Activated T-helper 2 cell treated with anti-CD3 and anti-CD28 coated beads, Interferon-gamma antibody, Interleukin-2, Interleukin-4, amounts not matched to agents 10 μg/mL and 5 μg/mL and 100 μg/mL, durations not matched to agents 14 hours and 24 hours and 36 hours (primary cell): ENCODE measurements around the gene PTTG1IP2. TPM values are rescaled to one million over a fixed set of nuclear protein-coding genes. Genes with fewer than 3 reads are reported as not detected.
"Not testable (repeated sequence)": the region's sequence is repeated elsewhere in the genome, so short reads cannot be mapped to it uniquely, and the experiment has no call there.

Experiments used
- DNase-seq: peaks from one replicate; pipeline ENCODE4 v3.0.0; 2021; ENCODE audit warnings: low spot score
- H3K27ac Mint-ChIP-seq: one replicate; pipeline ENCODE4 v1.8.0; 2021; ENCODE audit warnings: mixed read lengths
- H3K27me3 Mint-ChIP-seq: one replicate; pipeline ENCODE4 v1.8.0; 2021; ENCODE audit warnings: low read depth, mixed read lengths
- H3K36me3 Mint-ChIP-seq: one replicate; pipeline ENCODE4 v1.8.0; 2021; ENCODE audit warnings: low read depth, mixed read lengths
- H3K4me1 Mint-ChIP-seq: one replicate; pipeline ENCODE4 v1.8.0; 2021; ENCODE audit warnings: low read depth, mixed read lengths
- H3K4me3 Mint-ChIP-seq: one replicate; pipeline ENCODE4 v1.8.0; 2021; ENCODE audit warnings: low read depth, mild to moderate bottlenecking, moderate library complexity, mixed read lengths
- H3K9me3 Mint-ChIP-seq: one replicate; pipeline ENCODE4 v1.8.0; 2021; ENCODE audit warnings: mixed read lengths
- intact Hi-C: fragments of 100-400 bp; cut with micrococcal nuclease; formaldehyde crosslinking; loops from one replicate; pipeline ENCODE4 v1.15.1; 2023
- total RNA-seq: library from RNA; stranded (reverse); gene quantifications from 2 replicates; pipeline ENCODE4 v1.2.3, GENCODE V29; 2022

Gene PTTG1IP2
- total RNA-seq, 1 donor from 2014 or later = not detected

- H3K4me3 Mint-ChIP-seq = no peak overlapping the region
- intact Hi-C loops = no loop called here
Observed at GRCh38 chr7:90458104-90458503, 11.3 kb upstream of the PTTG1IP2 start.

GRCh38 chr7:90459888-90460287 is 9.6 kb upstream of the PTTG1IP2 start:
- no peak for DNase-seq
- Mint-ChIP-seq H3K27ac (no peak overlapping the region), H3K27me3 (peaks cover 6% of the 10 kb centered on the region), H3K36me3 (no peaks in the 10 kb centered on the region), H3K4me3 (no peak overlapping the region), H3K9me3 (peaks cover 8% of the 10 kb centered on the region), H3K4me1 (peaks cover 7% of the 10 kb centered on the region)
- intact Hi-C loops = no loop called here

More at GRCh38 chr7:90458104-90458503, 11.3 kb upstream of the PTTG1IP2 start:
- peaks cover 6% of the 10 kb centered on the region for H3K27me3 Mint-ChIP-seq
- no peaks in the 10 kb centered on the region for H3K9me3 Mint-ChIP-seq
- no peak for DNase-seq
- H3K4me1 Mint-ChIP-seq = peaks cover 3% of the 10 kb centered on the region
- no peaks in the 10 kb centered on the region for H3K36me3 Mint-ChIP-seq
- H3K27ac Mint-ChIP-seq = no peak overlapping the region

- intact Hi-C loops = no loop called here
- H3K27ac Mint-ChIP-seq = no peak overlapping the region
- H3K4me1 Mint-ChIP-seq = peaks cover 4% of the 10 kb centered on the region
- peaks cover 3% of the 10 kb centered on the region for H3K27me3 Mint-ChIP-seq
- DNase-seq = no peak
- peaks cover 18% of the 10 kb centered on the region for H3K9me3 Mint-ChIP-seq
- H3K36me3 Mint-ChIP-seq = no peaks in the 10 kb centered on the region
- H3K4me3 Mint-ChIP-seq = no peak overlapping the region
Observed at GRCh38 chr7:90461219-90461618, 8.2 kb upstream of the PTTG1IP2 start.

GRCh38 chr7:90463151-90463628 is 6.2 kb upstream of the PTTG1IP2 start:
- DNase-seq = not testable (repeated sequence)

GRCh38 chr7:90465816-90466215 is 3.6 kb upstream of the PTTG1IP2 start:
- H3K27ac Mint-ChIP-seq = no peak overlapping the region
- H3K4me1 Mint-ChIP-seq = peaks cover 4% of the 10 kb centered on the region
- H3K9me3 Mint-ChIP-seq = peaks cover 18% of the 10 kb centered on the region
- H3K4me3 Mint-ChIP-seq = no peak overlapping the region
- DNase-seq = no peak
- intact Hi-C loops = no loop called here
- no peaks in the 10 kb centered on the region for H3K36me3 Mint-ChIP-seq
- H3K27me3 Mint-ChIP-seq = no peaks in the 10 kb centered on the region

More at GRCh38 chr7:90463151-90463628, 6.2 kb upstream of the PTTG1IP2 start:
- H3K9me3 Mint-ChIP-seq = peaks cover 18% of the 10 kb centered on the region
- H3K36me3 Mint-ChIP-seq, intact Hi-C loops, H3K27me3 Mint-ChIP-seq, H3K4me1 Mint-ChIP-seq, H3K27ac Mint-ChIP-seq: not testable (repeated sequence)
- H3K4me3 Mint-ChIP-seq = peak overlapping the region; percentile 27

GRCh38 chr7:90472805-90473540 is 3.5 kb downstream of the PTTG1IP2 start:
- DNase-seq = no peak
- Mint-ChIP-seq H3K4me3 (no peak overlapping the region), H3K36me3 (no peaks in the 10 kb centered on the region), H3K27ac (no peak overlapping the region), H3K9me3 (no peaks in the 10 kb centered on the region), H3K27me3 (no peaks in the 10 kb centered on the region), H3K4me1 (no peaks in the 10 kb centered on the region)
- intact Hi-C loops = no loop called here

- H3K36me3 Mint-ChIP-seq = no peaks in the 10 kb centered on the region
- H3K9me3 Mint-ChIP-seq = no peaks in the 10 kb centered on the region
- H3K27ac Mint-ChIP-seq = no peak overlapping the region
- H3K4me3 Mint-ChIP-seq = no peak overlapping the region
- H3K27me3 Mint-ChIP-seq = no peaks in the 10 kb centered on the region
- no peaks in the 10 kb centered on the region for H3K4me1 Mint-ChIP-seq
- no peak for DNase-seq
- intact Hi-C loops = no loop called here
Observed at GRCh38 chr7:90473814-90474213, 4.4 kb downstream of the PTTG1IP2 start.

GRCh38 chr7:90474284-90475210 is 5.1 kb downstream of the PTTG1IP2 start:
- H3K27ac Mint-ChIP-seq = no peak overlapping the region
- no peaks in the 10 kb centered on the region for H3K27me3 Mint-ChIP-seq
- no peaks in the 10 kb centered on the region for H3K36me3 Mint-ChIP-seq
- no peak overlapping the region for H3K4me3 Mint-ChIP-seq
- H3K4me1 Mint-ChIP-seq = no peaks in the 10 kb centered on the region
- intact Hi-C loops = no loop called here
- no peaks in the 10 kb centered on the region for H3K9me3 Mint-ChIP-seq
- no peak for DNase-seq

GRCh38 chr7:90483251-90483650 is 13.8 kb downstream of the PTTG1IP2 start:
- H3K4me1 Mint-ChIP-seq = no peaks in the 10 kb centered on the region
- H3K36me3 Mint-ChIP-seq = no peaks in the 10 kb centered on the region
- intact Hi-C loops = no loop called here
- H3K4me3 Mint-ChIP-seq = no peak overlapping the region
- H3K9me3 Mint-ChIP-seq = no peaks in the 10 kb centered on the region
- H3K27me3 Mint-ChIP-seq = peaks cover 3% of the 10 kb centered on the region
- DNase-seq = no peak
- H3K27ac Mint-ChIP-seq = no peak overlapping the region

- intact Hi-C loops = no loop called here
- Mint-ChIP-seq H3K9me3 (no peaks in the 10 kb centered on the region), H3K27ac (no peak overlapping the region), H3K27me3 (peaks cover 3% of the 10 kb centered on the region), H3K36me3 (no peaks in the 10 kb centered on the region), H3K4me1 (no peaks in the 10 kb centered on the region), H3K4me3 (no peak overlapping the region)
- DNase-seq = no peak
Observed at GRCh38 chr7:90484706-90485105, 15.3 kb downstream of the PTTG1IP2 start.

- no peak for DNase-seq
- intact Hi-C loops = no loop called here
- H3K36me3 Mint-ChIP-seq = no peaks in the 10 kb centered on the region
- peaks cover 1% of the 10 kb centered on the region for H3K27me3 Mint-ChIP-seq
- no peak overlapping the region for H3K27ac Mint-ChIP-seq
- H3K4me3 Mint-ChIP-seq = no peak overlapping the region
- H3K4me1 Mint-ChIP-seq = no peaks in the 10 kb centered on the region
- H3K9me3 Mint-ChIP-seq = no peaks in the 10 kb centered on the region
Observed at GRCh38 chr7:90485734-90486316, 16.4 kb downstream of the PTTG1IP2 start.

- Mint-ChIP-seq H3K9me3 (no peaks in the 10 kb centered on the region), H3K27me3 (no peaks in the 10 kb centered on the region), H3K27ac (no peak overlapping the region), H3K4me3 (no peak overlapping the region), H3K36me3 (no peaks in the 10 kb centered on the region), H3K4me1 (no peaks in the 10 kb centered on the region)
- DNase-seq = no peak
- intact Hi-C loops = no loop called here
Observed at GRCh38 chr7:90487808-90488207, 18.4 kb downstream of the PTTG1IP2 start.
